ENCODE data around the gene FAM241B.

FAM241B gene

DNA sequence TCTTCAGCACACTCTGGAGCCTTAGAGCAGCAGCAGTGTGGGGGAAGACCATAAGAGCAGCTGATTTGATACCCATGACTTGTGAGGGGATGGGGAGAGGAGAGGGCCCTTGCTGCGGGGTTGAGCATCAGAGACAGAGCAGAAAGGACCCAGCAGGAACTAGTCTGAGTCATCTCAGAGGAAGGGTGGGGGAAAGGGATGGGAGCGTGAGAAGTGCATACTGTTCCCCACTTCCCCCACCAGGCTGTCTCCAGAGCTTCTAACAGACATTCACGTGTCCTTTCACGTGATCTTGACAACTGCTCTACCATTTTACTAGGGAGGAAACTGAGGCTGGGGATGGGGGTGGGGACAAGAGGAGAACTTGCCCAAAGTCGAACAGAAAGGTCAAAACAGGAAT, 38.7 kb downstream of the FAM241B start:
- DNase-seq = no peak

DNA sequence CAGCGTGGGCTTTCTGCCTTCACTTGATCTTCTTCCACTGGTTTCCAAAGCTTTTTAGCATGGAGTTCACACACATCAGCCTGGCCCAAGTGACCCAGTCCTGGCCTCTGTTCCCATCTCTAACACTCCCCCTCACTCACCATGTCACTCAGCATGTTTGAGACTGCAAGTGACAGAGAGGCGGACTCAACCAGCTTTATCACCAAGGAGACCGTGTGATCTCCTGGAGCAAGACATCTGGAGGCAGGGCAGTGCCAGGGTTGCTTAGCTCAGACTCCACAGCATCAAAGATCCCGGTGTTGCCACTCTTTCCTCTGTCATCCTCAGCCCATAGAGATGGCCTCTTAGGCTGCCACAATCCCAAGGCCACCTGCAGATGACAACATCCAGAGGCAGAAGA, 39.4 kb downstream of the FAM241B start:
- no peak for DNase-seq

DNA sequence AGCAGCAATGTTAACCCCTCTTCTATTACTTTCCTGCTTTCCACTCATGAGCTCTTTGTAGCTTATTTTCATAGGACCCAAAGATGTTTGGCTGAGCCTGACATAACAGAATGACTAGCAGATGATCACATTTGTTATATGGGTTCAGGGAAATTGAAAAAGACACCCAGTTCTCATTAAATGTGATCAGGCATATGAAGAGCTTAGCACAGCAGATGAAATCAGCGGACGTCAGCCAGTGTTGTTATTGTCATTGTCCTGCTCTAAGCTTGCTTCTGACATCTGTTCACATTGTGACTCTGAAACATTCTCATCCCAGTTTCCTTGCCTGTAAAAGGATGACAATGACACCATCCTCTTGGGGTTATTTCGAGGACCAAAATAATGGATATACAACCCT, 43.5 kb downstream of the FAM241B start:
- no peak for DNase-seq

DNA sequence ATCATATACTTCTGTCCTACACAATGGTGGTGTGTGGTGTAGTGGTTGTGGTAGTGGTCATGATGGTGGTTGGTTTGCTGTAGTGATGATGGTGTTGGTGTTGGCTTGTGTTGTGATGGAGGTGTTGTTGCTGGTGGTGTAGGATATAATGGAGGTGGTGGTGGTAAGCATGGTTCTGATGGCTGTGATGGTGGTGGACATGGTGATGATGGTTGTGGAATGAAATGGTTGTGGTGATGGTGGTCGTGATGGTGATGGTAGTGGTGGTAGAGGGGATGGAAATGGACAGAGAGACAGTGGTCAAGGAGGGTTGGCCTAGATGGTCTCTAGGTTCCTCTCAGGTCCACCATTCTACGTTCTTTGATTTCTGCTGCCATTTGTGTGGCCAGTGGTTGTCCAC, 44.7 kb downstream of the FAM241B start:
- DNase-seq = no peak

- DNase-seq = no peak
Observed at GRCh38 chr10:69676301-69676700, 46.3 kb downstream of the FAM241B start.

DNA sequence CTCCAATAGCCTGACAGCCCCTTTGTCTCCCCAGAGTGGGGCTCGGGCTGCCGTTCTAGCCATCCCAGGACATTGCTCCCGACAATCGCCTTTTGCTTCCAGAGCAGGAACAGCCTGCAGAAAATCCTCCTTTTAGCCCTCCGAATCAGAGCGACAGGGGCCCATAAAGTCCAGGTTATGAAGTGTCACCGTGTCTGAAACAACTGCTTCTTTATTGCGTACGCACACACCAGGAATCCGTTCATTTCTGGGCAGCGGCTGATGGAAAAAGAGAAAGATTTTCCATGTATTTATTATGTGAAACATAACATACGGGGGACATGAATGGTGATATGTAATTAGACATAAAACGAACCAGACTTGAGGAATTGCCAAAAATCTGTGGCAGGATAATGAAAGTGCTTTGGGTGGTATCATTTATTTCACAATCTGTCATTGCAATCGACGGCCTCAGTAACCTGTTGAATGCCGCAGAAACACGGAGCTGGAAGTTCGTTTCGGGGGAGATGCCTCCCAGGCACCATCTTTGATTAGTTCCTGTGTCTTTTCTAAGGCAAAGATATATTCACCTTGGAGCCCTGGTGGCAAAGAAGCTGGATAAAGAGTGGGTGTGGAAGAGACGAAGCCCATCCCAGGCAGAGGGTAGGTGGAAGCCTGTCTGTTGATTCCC, 48.1 kb downstream of the FAM241B start:
- DNase-seq = no peak

DNA sequence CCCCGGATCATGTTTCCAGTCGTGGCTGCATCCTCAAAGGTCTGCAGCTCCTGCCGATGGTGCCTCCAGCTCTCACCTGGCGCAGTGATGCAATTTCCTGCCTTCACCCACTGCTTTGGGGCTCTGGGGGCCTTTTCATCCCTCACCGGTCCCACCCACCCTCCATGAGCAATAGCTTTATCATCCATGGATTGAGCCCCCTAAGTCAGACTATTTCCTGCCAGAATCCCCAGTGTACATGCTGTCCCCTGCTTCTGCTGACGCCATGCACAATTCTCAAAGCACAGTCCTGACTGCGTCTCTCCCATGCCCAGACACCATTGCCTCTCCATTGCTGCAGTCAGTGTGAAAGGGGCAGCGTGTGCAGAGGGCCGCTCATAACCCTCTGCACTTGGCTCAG, 49.7 kb downstream of the FAM241B start:
- DNase-seq = no peak

DNA sequence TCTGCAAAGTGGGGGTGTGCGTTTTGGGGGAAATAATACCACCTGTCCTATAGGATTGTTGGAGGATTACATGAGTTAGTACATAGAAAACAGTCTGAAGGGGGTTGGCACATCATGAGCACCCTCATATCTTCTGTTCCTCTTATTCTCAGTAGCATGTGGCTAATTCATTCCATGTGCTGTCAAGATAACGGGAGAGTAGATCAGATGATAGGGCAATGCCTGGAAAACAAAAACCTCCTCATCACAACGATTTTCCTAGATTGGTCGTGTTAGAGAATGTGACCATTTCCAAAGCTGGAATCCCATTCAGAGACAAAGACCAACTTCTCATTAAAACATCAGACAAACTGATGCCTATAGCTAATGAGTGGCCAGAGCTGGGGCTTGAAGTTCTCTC, 50.6 kb downstream of the FAM241B start:
- DNase-seq = no peak

- no peak for DNase-seq
Observed at GRCh38 chr10:69681436-69681835, 51.4 kb downstream of the FAM241B start.

GRCh38 chr10:69682955-69683474, 53.0 kb downstream of the FAM241B start:
- DNase-seq = no peak
